Suppressor macrophage treated with lipopolysaccharide for 4 hours (primary cell): Measurements from ENCODE around the gene CUBN.
"Not testable (repeated sequence)": the region's sequence is repeated elsewhere in the genome, so short reads cannot be mapped to it uniquely, and the experiment has no call there.

Experiments used
- DNase-seq: peaks from one replicate; pipeline ENCODE4 v3.0.0-alpha.2; 2020

CUBN gene

DNA sequence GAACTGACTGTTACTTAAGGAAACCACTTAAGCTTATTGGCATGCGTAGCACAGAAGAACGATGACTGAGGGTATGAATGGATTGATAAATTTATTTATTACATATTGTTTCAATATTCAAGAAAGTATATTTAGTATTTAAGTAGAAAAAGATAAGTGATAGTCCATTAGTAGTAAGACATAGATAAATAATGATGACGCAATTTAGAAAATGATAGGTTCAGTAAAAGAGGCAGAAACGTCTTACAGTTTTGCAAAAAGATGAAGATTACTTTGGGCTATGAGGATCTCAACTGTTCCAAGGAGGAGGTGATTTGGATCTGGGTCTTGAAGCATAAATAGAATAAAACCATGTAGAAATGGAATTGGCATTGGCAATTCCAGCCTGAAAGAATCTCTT lies 275.8 kb downstream of the CUBN start:
- no peak for DNase-seq

DNA sequence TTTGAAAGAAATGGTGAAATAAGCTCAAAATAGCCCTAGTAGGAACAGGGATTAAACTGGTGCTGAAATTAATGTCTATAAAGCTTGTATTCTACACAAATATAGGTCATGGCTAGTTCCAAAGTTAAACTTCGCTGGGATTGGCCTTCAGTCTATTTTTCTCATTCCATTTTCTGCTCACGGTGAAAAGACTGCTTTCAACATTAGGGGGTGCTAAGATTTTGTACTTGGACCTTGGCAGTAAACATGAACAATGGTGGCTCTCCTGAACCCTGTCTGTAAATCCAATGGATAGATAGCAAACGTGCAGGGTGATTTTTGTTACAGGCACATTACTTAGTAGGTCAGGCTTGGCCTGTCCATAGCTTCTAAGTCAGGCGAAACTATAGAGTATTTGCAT lies 276.4 kb downstream of the CUBN start:
- peak; percentile 26 for DNase-seq

DNA sequence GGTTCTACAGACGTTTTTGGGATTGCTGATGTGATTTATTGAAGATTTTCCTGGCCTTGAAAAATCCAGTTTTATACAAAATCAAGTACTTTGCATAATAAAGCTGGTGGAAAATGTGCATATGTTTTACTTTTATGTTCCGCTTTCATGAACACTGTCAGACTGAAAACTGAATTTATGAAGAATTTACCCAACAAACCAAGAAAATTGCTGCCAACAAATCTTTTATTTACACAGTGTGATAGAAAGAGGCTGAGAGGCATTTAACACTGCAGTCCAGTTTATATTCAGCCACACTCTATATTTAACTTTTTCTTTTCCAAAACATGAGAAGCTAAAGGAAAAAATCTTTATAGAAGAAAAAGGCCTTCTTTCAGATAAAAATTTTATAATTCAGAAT lies 277.0 kb downstream of the CUBN start:
- no peak for DNase-seq

DNA sequence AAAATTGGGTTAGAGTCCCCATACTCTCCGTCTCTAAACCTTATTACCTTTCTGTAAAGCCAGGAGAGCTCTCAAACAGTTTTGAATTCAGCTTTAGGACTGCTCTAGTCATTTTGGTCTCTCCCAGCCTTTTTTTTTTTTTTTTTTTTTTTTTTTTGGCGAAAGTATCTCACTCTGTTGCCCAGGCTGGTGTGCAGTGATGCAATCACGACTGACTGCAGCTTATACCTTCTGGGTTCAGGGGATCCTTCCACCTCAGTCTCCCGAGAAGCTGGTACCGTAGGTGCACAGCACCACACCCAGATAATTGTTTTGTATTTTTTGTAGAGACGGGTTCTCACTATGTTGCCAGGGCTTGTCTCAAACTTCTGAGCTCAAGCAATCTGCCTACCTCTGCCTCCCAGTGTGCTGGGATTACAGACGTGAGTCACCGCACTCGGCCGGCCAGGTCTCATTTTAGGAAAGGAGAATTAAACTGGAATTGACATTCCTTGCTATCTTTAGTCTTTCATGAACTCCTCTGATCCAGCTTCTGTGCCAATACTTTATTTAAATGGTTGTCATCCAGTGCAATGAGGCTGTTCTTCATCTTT lies 281.0 kb downstream of the CUBN start:
- DNase-seq = no peak

DNA sequence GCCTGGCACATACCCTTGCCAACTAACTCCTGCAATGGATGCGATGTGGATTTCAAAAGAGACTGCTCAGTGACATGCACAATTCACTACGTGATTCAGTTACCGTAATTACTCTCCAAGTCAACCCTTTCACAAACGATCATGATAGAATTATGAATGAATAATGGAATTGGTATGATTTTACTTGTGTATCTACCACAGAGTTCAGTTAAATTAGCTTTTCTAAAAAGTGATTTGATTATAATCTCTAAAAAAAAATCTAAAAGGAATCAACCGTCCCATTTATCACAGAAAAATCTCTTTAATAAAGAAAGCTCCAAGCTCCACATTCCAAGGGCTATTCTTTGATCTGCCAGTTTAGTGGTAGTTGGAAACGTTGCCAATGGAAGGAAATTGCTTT lies 282.0 kb downstream of the CUBN start:
- no peak for DNase-seq

DNA sequence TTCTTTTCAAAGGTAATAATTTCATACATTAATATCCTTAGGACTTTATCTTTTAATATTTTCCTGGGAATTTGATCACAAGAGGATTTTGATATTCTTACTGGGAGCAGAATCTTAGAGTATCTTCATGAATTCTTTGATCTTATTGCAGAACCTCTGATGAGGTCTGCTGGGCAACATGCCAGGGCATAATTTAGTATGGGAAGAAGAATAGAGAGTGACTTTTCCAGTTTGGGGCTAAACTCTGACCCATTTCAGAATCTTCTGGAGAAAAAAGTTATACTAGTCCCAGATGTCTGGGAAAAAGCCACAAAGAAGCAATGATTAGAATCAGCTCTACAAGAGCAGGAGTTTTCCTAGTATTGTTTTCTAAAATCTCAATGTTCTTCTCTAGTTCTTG lies 284.4 kb downstream of the CUBN start:
- no peak for DNase-seq

DNA sequence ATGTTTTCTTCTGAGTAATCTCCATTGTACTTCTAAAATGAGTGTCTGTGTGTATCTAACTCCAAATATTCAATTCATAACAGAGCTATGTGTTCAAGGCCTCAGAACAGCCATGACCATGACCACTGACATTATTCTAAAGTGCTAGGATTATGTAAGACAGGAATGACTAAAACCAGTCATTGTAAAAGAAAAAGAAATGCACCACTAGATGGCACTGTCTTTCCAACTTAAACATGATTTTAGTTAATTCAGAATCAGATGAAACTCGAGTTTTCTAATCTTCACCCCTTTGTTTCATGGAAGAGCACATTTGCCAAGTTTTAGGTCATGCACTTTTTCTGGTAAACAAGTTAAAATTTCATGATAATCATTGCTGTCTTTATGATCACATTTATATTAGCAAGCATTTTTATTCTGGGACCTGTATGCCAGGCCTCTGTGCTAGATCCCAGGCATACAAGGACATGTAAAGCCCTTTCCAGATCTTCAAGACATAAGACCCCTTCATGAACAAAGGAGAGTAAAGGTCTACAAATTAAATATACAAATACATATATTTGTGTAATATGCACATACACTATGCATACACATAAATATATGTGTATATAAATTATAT lies 286.2 kb downstream of the CUBN start:
- peak; percentile 95 for DNase-seq

DNA sequence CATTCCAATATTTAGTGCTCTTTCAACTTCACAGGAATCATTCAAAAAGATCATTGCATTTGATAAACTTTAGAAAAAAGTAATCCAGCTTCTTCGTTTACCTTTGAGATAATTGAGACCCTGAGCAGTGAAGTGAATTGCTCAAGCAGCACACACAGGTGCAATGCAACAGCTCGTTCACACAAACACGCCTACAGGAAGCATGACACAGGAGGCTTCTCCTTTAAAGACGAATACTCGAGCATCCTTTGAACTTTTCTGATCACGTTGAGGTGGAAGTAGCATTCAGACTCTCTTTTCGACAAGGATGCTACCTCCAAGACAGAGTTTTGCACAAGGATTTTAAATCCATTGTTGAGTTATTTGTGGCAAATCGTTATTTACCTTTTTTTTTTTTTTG lies 294.4 kb downstream of the CUBN start:
- no peak for DNase-seq

DNA sequence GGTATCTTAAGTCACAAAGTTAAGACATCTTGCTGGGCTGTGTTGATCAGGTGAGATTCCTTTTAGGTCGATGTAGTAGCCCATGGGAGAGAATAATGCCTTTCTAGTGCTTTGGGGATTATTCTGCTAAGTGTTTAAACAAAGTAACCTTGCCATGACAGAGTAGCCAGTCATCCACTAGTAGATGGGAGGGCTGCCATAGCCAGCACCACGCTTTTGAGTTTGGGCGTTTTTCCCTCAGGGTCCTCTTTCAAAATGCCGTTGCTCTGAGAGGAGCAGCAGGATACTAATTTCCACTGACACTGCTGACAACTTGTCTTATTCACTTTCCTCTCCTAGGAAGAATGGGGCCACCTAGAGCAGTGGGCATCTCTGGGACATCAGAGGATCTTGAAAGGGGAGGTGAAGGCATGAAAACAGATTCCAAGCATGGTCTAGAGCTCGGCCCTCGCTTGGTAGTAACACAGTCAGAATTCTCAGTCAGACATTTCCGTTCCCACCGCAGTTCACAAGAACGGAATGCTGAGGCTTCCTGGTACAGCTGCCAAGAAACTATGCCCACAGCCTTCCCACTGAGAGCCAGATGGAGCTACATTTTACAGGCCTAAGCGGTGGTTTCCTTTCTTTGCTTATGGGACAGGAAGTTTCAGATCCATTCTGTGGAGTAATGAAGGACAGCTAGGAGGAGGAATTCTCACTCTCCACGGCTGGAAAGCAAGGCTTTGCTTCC lies 297.1 kb downstream of the CUBN start:
- no peak for DNase-seq

DNA sequence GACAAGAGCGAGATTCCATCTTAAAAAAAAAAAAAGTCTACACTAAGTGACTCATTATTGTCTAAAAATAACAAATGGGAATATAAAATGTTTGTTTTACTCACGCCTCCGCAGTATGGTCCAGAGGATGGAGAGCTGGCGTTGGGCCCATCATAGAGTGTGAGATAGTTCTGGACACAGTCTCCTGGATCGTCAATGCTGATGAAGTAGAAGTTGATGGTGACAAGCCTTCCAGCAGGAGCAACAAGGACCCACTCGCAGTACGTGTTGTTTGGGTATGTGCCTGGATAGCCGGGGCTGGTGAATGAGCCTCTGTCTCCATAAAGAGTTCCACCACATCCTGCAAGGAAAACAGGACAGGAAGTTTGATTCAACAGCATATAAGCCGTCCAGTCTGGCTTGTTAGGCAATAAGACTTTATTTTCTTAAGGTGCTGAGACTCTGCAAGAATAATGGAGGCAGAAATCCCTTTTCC lies 300.9 kb downstream of the CUBN start:
- DNase-seq = no peak

DNA sequence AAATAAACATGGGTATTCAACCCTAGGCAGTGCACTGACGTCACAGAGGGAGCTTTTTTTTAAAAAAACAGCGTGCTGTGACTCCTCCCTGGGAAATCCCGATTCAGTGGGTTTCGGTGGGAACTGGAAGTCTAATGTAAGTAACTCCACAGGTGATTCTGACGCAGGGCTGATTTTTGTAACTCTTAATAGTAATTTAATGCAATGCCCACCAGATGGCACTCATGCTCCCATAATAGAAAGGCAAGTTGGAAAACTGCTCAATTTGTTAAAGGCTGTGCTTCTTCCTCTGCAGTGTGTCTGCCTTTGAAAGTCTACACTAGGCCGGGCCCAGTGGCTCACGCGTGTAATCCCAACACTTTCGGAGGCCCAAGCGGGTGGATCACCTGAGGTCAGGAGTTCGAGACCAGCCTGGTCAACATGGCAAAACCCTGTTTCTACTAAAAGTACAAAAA lies 301.5 kb downstream of the CUBN start:
- DNase-seq = peak; percentile 87

DNA sequence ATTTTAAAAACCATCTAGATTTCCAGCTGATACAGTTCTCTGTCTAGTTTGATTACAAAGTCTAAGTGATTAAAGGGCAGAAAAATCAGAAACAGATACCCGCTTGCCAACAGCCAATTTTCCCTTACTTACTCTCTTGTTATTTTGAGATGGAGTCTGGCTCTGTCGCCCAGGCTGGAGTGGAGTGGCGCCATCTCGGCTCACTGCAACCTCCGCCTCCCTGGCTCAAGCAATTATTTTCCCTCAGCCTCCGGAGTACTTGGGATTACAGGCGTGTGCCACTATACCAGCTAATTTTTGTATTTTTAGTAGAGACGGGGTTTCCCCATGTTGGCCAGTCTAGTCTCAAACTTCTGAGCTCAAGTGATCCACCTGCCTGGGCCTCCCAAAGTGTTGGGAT lies 302.1 kb downstream of the CUBN start:
- DNase-seq = not testable (repeated sequence)

DNA sequence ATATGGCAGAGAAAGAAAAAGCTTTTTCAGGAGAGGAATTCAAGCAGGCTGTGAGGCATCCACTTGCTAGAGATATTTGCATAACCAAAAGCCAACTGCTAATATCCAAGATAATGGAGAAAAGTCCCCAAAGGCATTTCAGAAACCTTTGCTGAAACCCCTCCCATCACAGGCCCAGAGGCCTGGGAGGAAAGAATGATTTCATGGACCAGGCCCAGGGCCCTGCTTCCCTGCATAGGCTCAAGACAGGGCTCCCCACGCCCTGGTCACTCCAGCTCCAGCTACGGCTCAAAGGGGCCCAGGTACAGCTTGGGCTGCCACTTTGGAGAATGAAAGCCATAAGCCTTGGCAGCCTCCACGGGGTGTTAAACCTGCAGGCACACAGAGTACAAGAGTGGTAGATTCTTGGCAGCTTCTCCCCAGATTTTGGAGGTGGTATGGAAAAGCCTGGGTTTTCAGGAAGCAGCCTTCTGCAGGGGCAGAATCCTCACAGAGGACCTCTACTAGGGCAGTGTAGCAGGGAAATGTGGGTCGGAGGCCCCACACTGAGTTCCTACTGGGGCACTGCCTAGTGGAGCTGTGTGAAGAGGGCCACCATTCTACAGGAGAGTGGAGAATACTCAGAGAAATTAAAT lies 306.8 kb downstream of the CUBN start:
- DNase-seq = no peak

DNA sequence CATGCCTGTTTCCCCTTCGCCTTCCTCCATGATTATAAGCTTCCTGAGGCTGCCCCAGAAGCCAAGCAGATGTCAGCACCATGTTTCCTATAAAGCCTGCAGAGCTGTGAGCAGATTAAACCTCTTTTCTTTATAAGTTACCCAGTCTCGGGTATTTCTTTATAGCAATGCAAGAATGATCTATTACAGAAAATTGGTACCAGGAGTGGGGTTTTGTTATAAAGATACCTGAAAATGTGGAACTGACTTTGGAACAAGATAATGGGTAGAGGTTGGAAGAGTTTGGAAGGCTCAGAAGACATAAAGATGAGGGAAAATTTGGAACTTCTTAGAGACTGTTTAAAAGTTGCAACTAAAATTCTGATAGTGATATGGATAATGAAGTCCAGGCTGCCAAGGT lies 307.6 kb downstream of the CUBN start:
- no peak for DNase-seq

DNA sequence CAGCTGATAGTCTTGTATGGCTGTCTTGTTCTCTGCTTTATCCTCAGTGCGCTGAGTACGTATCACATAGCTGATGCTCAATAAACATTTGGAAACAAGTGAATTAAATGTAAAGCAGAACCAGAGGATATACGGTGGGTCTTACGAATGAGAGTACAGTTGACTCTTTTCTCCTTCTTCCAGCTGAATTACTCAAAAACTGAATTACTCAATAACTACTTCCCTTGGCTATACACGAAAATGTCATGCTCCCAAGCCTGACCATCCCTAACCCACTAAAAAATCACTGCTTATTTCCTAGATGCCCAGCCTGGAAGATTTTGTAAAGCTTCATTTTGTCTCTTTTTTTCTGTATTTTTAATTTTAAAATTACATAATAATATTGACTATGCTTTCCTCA lies 309.2 kb downstream of the CUBN start:
- peak; percentile 54 for DNase-seq

DNA sequence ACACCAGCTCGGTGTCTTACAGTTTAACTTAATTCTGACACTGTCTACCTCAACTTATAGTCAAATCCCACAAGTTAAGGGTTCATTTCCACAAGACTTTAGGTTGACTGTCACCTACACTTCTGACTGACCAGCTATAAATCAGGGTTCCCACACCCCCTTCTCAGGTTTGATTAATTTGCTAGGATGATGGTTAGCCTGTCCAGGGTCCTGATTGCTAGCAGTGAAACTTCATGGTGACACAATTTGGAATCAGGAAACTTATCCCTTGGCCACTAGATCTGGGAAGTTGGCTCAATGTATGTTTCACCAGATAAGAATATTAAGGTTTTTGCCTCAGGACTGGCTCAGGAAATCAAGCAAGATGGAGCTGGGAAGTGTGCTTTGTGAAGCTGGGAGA lies 309.6 kb downstream of the CUBN start:
- no peak for DNase-seq

DNA sequence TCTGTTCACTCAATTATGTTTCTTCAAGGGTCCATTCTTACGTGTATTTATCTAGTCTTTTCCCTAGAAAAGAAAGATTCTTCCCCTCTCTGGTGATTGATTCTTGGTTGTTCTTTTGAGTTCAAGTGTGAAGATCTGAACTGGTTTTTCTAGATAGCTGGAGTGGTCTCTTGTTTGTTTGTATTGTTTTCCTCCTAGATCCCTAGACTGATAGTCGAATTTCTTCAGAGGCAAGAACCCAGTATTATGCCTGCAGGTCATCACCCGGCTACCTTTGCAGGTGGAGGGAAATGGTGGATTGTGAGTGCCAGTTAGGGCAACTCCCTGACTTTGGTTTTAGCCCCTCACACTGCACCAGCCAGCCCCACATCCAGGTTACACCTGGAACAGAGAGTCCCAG lies 310.2 kb downstream of the CUBN start:
- DNase-seq = no peak

DNA sequence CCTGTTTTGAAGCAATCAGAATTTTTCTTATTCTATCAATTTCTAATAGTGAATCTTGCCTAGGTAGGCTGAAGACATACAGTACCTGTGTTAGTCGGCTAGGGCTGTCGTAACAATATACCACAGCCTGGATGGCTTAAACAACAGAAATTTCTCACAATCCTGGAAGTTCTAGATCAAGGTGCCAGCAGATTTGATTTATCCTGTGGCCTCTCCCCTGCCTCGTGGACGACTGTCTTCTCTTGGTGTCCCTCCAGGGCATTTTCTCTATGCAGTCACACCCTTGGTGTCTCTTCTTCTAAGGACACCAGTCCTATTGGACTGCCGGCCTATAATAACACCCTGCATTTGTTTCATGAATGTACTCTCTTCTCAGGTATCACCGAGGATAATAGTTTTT lies 310.6 kb downstream of the CUBN start:
- DNase-seq = no peak

DNA sequence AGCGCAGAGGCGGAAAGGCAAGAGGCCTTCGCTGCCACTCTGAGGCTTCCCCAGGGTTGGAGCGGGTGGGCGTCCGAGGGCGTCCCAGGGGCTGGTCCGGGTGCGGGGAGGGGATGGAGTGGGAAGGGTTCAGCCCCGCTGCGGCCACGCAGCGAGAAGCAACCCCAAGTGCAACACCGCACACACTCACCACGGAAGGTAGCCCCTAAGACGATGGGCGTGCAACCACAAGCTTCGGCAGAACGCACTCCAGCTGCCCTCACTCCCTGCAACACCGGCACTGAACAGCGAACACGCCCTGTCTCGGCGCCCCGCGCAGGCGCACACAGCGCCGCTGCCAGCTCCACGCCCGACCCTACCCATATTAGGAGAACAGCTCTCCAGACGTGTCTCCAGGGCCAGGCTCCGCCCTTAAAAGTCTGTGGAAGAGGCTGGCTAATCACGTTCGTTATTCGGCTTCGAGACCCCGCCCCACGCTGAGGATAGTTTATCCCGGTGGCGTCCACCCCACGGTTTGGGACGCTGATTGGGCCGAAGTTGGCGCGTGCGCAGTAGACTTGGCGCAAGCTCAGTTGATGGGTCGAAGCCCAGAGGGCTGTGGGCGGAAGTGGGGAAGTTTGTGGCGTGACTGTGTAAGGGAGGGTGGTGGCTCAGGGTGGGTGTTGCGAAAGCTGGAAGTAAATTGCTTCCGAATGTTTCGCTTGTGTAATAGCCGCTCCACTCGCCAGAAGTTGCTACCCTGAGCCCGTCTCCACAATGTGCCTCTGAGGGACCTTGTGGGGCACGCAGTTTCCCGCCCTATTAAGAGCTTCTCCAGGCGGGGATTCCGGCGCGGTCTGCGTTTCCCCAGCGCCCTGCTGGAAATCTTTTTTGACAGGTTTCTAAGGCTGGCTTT lies 312.2 kb downstream of the CUBN start, which contains the start of gene RSU1:
Gene RSU1 (minus strand): TSS at position 300 of the 895 bp plus-strand sequence. CDS start 343 bp downstream, outside the sequence.
- peak; percentile 100 for DNase-seq

DNA sequence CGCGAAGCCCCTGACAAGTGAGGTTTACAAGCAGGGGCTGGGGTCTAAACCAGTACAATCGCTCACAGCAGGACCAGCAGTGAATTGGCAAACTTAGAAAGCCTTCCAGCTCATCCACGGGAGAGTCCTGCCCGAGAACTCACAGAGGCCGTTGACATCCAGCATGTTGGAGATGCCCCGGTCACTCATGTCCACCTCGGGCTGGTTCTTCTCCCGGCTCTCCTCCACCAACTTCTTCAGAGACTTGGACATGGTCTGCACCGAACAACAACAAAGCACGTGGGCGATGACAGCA lies 312.8 kb downstream of the CUBN start:
- peak; percentile 50 for DNase-seq

DNA sequence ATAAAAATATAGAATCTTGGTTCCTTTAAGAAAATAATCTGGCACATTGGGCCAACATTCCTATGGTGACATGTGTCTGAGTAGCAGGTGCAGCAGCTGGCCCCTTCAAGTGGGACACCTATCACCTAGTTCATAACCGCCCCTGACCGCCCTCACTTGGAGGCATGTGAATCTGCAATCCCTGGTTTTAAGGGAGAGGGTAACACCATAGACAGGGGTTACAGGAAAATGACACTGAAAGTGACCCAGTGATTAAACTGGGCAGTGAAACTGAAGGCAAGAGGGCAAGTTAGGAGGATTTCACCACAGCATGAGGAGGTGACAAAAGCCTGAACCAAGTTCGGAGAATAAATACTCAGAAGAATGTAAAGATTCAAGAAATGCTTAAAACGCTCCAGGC lies 313.4 kb downstream of the CUBN start:
- DNase-seq = peak; percentile 79

DNA sequence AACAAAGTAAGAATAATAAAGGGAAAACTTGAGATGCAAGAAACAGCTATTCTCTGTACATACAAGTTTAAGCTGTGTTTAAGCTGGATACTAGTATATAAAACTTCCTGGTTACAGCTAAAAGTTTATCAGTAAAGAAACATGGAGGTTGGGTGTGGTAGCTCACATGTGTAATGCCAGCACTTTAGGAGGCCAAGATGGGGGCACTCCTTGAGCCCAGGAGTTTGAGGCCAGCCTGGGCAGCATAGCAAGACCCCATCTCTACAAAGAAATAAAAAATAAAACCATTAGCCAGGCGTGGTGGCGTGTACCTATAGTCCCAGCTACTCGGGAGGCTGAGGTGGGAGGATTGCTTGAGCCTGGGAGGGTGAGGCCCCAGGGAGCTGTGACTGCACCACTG lies 315.6 kb downstream of the CUBN start:
- no peak for DNase-seq

DNA sequence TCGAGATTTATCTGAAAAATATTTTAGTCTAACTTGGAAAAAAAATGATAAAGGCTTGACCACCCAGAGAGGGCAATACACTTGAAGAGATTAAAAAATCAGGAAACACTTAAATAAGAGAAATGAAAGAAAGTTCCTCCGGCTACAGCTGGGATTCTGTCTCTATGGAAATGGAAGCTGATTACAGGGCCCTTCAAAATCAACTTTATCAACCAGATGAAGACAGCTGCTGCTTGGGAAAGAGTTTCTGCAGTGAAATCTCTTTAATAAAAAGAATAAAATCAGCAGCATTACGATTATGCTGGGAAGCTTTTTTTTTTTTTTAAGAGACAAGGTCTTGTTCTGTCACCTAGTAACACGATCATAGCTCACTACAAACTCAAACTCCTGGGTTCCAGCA lies 316.9 kb downstream of the CUBN start:
- no peak for DNase-seq
